ENCODE data around the gene OMA1. TPM values are rescaled to one million over a fixed set of nuclear protein-coding genes. Genes with fewer than 3 reads are reported as not detected.
A peak's percentile ranks its signal among the peaks of the same experiment; 100 is the strongest.
"Not testable (repeated sequence)": the region's sequence is repeated elsewhere in the genome, so short reads cannot be mapped to it uniquely, and the experiment has no call there.

OMA1 gene
- total and polyA plus RNA-seq, 7 experiments from 2014 or later = 22.7 to 72.5 (median 46.5) TPM

- no peaks in the 10 kb centered on the region for H3K27me3 ChIP-seq (ENCODE audit: control insufficient read depth in 2 of 2, insufficient read depth in 2 of 2, low read length in 2 of 2)
- peaks cover 0 to 13% (median 0%) of the 10 kb centered on the region in 11 donors for H3K9me3 Mint-ChIP-seq
- H3K4me1 ChIP-seq (ENCODE audit: control insufficient read depth in 2 of 2, insufficient read depth in 2 of 2, low read length in 2 of 2) = no peaks in the 10 kb centered on the region
- no peak overlapping the region for H3K27ac ChIP-seq (ENCODE audit: low read depth, low read length)
- H3K9me3 ChIP-seq (ENCODE audit: control insufficient read depth in 2 of 3, low read length in 3 of 3) = no peaks in the 10 kb centered on the region
- ATAC-seq (no peak), DNase-seq (no peak)
- H3K4me3 Mint-ChIP-seq = no peak overlapping the region
- CTCF ChIA-PET = no interaction called here
- H3K4me1 Mint-ChIP-seq = no peaks in the 10 kb centered on the region
- POLR2A ChIA-PET = no interaction called here
- peaks cover 31 to 52% (median 37%) of the 10 kb centered on the region in 5 donors for H3K27me3 Mint-ChIP-seq
- H3K36me3 Mint-ChIP-seq = peaks cover 0 to 4% (median 0%) of the 10 kb centered on the region in 5 donors
- no peak overlapping the region for H3K27ac Mint-ChIP-seq
- H3K36me3 ChIP-seq (ENCODE audit: control insufficient read depth in 2 of 3, insufficient read depth in 3 of 3, low read length in 3 of 3) = no peaks in the 10 kb centered on the region
- intact Hi-C loops (cut with micrococcal nuclease) = no loop called here
- H3K4me3 ChIP-seq (ENCODE audit: low read length) = no peak overlapping the region
These were observed 8.9 kb upstream of the OMA1 start for GRCh38 chr1:58555393-58555792.

GRCh38 chr1:58551186-58552140, 4.9 kb upstream of the OMA1 start:
- no peaks in the 10 kb centered on the region for H3K36me3 ChIP-seq (ENCODE audit: control insufficient read depth in 2 of 3, insufficient read depth in 3 of 3, low read length in 3 of 3)
- Mint-ChIP-seq H3K36me3 (no peaks in the 10 kb centered on the region), H3K9me3 (no peaks in the 10 kb centered on the region), H3K4me1 (peaks cover 0 to 8% (median 5%) of the 10 kb centered on the region in 7 donors), H3K27ac (no peak overlapping the region), H3K4me3 (no peak overlapping the region), H3K27me3 (peaks cover 5 to 44% (median 10%) of the 10 kb centered on the region in 5 donors)
- no peaks in the 10 kb centered on the region for H3K4me1 ChIP-seq (ENCODE audit: control insufficient read depth in 2 of 2, insufficient read depth in 2 of 2, low read length in 2 of 2)
- intact Hi-C loops (cut with micrococcal nuclease) = no loop called here
- no peak overlapping the region for H3K4me3 ChIP-seq (ENCODE audit: low read length)
- CTCF ChIA-PET = no interaction called here
- H3K27me3 ChIP-seq (ENCODE audit: control insufficient read depth in 2 of 2, insufficient read depth in 2 of 2, low read length in 2 of 2) = no peaks in the 10 kb centered on the region
- no peaks in the 10 kb centered on the region for H3K9me3 ChIP-seq (ENCODE audit: control insufficient read depth in 2 of 3, low read length in 3 of 3)
- ATAC-seq (no peak), DNase-seq (no peak)
- H3K27ac ChIP-seq (ENCODE audit: low read depth, low read length) = no peak overlapping the region
- POLR2A ChIA-PET = no interaction called here

DNA sequence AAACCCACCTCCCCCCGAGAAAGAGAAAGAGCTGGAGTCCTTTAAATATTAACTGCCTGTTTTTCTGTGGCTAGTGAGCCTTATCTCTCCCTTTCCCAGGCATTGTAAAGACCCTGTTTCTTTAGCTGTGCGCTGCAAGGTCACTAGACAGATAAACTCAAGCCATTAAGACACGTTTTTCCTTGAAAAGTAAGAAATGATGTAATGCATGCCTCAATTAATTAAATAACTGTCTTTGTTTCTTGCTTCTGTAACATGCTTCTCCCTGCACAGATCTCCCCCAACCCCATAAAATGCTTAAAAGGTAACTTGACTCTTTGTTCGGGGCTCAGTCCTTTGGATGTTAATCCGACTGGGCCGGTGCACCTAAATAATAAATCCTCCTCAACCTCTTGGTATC, 2.8 kb upstream of the OMA1 start:
- intact Hi-C loops (cut with micrococcal nuclease) = loop anchor here (5.0 to 10.0 kb wide), 6 partner anchors 224 to 1376 kb away; partner anchors contain the start of genes CYP2J2 (in 1 of the 2) and JUN (in 1 of the 2)
- CTCF ChIA-PET = interaction anchor here (0.7 to 3.6 kb wide), 3 partner anchors 9 to 172 kb away, joined by 3 to 41 read pairs (median 3); no protein-coding TSS in a partner anchor

DNA sequence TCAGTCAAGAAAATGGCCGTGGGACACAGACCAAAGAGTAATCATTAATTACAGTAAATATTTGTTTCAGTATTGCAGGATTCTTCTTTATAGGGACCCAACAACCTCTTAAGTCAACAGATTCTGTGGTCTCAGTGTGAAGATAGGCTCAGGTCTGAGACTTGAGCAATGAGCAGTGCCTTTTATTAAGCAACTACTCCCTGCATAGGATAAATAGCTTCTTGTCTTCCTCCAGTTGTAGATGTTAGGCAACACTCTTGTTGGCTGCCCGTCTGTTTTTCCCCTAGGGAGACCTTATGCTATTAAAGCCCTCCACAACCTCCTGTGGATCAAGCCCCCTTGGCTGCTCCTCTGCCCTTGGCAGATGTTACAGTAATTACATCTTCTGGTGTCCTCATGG, 1.8 kb upstream of the OMA1 start:
- peak overlapping the region in 2 of 9 donors; percentile 54 to 96 for H3K27ac Mint-ChIP-seq
- CTCF ChIA-PET = interaction anchor here (0.6 to 3.6 kb wide), 3 partner anchors 29 to 142 kb away, joined by 3 to 41 read pairs (median 3); no protein-coding TSS in a partner anchor
- intact Hi-C loops (cut with micrococcal nuclease) = loop anchor here (5.0 to 10.0 kb wide), 6 partner anchors 224 to 1376 kb away; partner anchors contain the start of genes CYP2J2 (in 1 of the 2) and JUN (in 1 of the 2)

More for the DNA sequence above, 2.8 kb upstream of the OMA1 start:
- H3K27me3 ChIP-seq (ENCODE audit: control insufficient read depth in 2 of 2, insufficient read depth in 2 of 2, low read length in 2 of 2); H3K36me3 ChIP-seq (ENCODE audit: control insufficient read depth in 2 of 3, insufficient read depth in 3 of 3, low read length in 3 of 3); ATAC-seq; POLR2A ChIA-PET; H3K36me3 Mint-ChIP-seq; H3K27ac ChIP-seq (ENCODE audit: low read depth, low read length); H3K27ac Mint-ChIP-seq; H3K9me3 Mint-ChIP-seq; H3K9me3 ChIP-seq (ENCODE audit: control insufficient read depth in 2 of 3, low read length in 3 of 3); H3K4me1 ChIP-seq (ENCODE audit: control insufficient read depth in 2 of 2, insufficient read depth in 2 of 2, low read length in 2 of 2); H3K4me3 Mint-ChIP-seq; H3K4me3 ChIP-seq (ENCODE audit: low read length); DNase-seq: not testable (repeated sequence)
- Mint-ChIP-seq H3K4me1 (peaks cover 11 to 23% (median 19%) of the 10 kb centered on the region in 7 donors), H3K27me3 (peaks cover 0 to 35% (median 5%) of the 10 kb centered on the region in 5 donors)

DNA sequence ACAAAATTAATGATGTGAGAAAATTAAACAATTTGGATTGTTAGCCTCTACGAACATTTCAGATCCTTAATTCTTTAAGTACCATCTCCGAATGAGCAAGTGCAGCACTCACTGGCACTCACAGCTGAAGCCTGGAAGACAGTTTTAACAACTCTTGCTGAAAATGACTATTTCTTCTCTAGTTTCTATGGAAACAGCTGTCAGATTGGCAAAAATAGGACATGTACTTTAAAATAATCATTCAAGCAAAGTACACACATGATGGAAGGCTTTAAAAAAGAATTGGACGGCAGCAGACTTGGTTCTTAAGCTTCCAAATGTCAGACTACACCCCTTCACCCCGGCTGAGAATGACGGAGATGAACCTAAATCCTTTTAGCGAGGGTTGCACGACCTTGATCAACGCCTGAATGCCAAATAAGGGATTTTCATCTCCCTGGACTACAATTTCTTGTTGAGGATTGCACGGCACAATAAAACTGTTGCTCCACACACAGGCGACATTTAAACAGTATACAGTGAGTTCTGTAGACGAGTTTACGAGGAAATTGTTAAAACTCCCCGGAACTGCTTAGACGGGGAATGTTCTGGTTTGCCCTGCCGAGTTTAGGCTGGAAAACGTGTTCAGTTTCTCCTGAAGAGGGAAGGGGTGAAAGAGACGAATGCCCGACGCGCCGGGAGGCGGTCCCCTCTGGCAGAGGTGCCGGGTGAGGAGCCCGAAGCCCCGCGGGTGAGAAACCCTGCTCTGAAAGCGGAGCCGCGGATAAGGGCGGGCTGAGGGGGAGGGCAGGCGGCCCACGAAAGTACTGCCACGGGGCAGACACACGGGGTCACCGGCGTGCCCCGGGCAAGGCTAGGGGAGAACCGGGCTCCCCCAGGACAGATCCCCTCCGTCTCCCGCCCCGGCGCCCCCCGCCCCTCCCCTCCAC, 671 bp downstream of the OMA1 start:
- intact Hi-C loops (cut with micrococcal nuclease) = loop anchor here (1.0 to 10.0 kb wide), 18 partner anchors 17 to 1714 kb away; partner anchors contain the start of genes HOOK1 (in 2 of the 2), MYSM1 (in 2 of the 2), CYP2J2 (in 1 of the 2) and JUN (in 1 of the 2)
- H3K27ac ChIP-seq (ENCODE audit: low read depth, low read length) = peak overlapping the region; percentile 95
- no peaks in the 10 kb centered on the region for H3K36me3 ChIP-seq (ENCODE audit: control insufficient read depth in 2 of 3, insufficient read depth in 3 of 3, low read length in 3 of 3)
- Mint-ChIP-seq H3K36me3 (no peaks in the 10 kb centered on the region), H3K4me3 (peak overlapping the region; percentile 92 to 98 (median 96)), H3K4me1 (peaks cover 11 to 48% (median 33%) of the 10 kb centered on the region in 7 donors), H3K27me3 (peaks cover 0 to 25% (median 0%) of the 10 kb centered on the region in 5 donors), H3K27ac (peak overlapping the region; percentile 95 to 99 (median 98)), H3K9me3 (no peaks in the 10 kb centered on the region)
- POLR2A ChIA-PET = interaction anchor here (0.6 to 2.6 kb wide), 11 partner anchors 10 to 750 kb away, joined by 3 to 13 read pairs (median 3); partner anchors contain the start of genes JUN and MYSM1
- DNase-seq = peak; percentile 58 to 87 (median 78)
- no peaks in the 10 kb centered on the region for H3K27me3 ChIP-seq (ENCODE audit: control insufficient read depth in 2 of 2, insufficient read depth in 2 of 2, low read length in 2 of 2)
- ATAC-seq = peak; percentile 69
- no peaks in the 10 kb centered on the region for H3K9me3 ChIP-seq (ENCODE audit: control insufficient read depth in 2 of 3, low read length in 3 of 3)
- H3K4me1 ChIP-seq (ENCODE audit: control insufficient read depth in 2 of 2, insufficient read depth in 2 of 2, low read length in 2 of 2) = peaks cover 7% of the 10 kb centered on the region in 2 donors
- CTCF ChIA-PET = interaction anchor here (0.6 to 3.6 kb wide), 11 partner anchors 8 to 1714 kb away, joined by 3 to 41 read pairs (median 5); no protein-coding TSS in a partner anchor
- H3K4me3 ChIP-seq (ENCODE audit: low read length) = peak overlapping the region; percentile 65

More for the DNA sequence above, 1.8 kb upstream of the OMA1 start:
- H3K36me3 ChIP-seq (ENCODE audit: control insufficient read depth in 2 of 3, insufficient read depth in 3 of 3, low read length in 3 of 3) = no peaks in the 10 kb centered on the region
- no peaks in the 10 kb centered on the region for H3K9me3 Mint-ChIP-seq
- H3K27me3 ChIP-seq (ENCODE audit: control insufficient read depth in 2 of 2, insufficient read depth in 2 of 2, low read length in 2 of 2) = no peaks in the 10 kb centered on the region
- H3K27me3 Mint-ChIP-seq = peaks cover 0 to 32% (median 3%) of the 10 kb centered on the region in 5 donors
- H3K4me3 ChIP-seq (ENCODE audit: low read length) = no peak overlapping the region
- peaks cover 11 to 31% (median 21%) of the 10 kb centered on the region in 7 donors for H3K4me1 Mint-ChIP-seq
- H3K36me3 Mint-ChIP-seq = no peaks in the 10 kb centered on the region
- no peak overlapping the region for H3K4me3 Mint-ChIP-seq
- POLR2A ChIA-PET = no interaction called here
- ATAC-seq (no peak), DNase-seq (no peak)
- peaks cover 7% of the 10 kb centered on the region in 2 donors for H3K4me1 ChIP-seq (ENCODE audit: control insufficient read depth in 2 of 2, insufficient read depth in 2 of 2, low read length in 2 of 2)
- H3K27ac ChIP-seq (ENCODE audit: low read depth, low read length) = no peak overlapping the region
- H3K9me3 ChIP-seq (ENCODE audit: control insufficient read depth in 2 of 3, low read length in 3 of 3) = no peaks in the 10 kb centered on the region

Measured in naive thymus-derived CD4-positive, alpha-beta T cell (primary cell).